Esophagus muscularis mucosa (tissue), 4 donors: ENCODE data around the gene RAB20. TPM values are rescaled to one million over a fixed set of nuclear protein-coding genes. Genes with fewer than 3 reads are reported as not detected.
"Not testable (repeated sequence)": the region's sequence is repeated elsewhere in the genome, so short reads cannot be mapped to it uniquely, and the experiment has no call there.

Source experiments
- DNase-seq: peaks from one replicate; pipeline ENCODE4 v3.0.0-alpha.2; 2017; ENCODE audit errors: extremely low spot score
- H3K27ac ChIP-seq, 4 donors: fragments of 200-600 bp; sonication (generic); replicated peaks in 1 of 4; 1 replicate in 3 of 4; 2 replicates in 1 of 4; pipeline ENCODE4 v1.5.1; 2016 to 2019; ENCODE audit warnings: mild to moderate bottlenecking in 1 of 4
- H3K27me3 ChIP-seq, 4 donors: fragments of 200-600 bp; sonication (generic); one replicate each; pipeline versions ENCODE4 v1.5.1 to v1.6.0; 2016 to 2019
- H3K36me3 ChIP-seq, 4 donors: fragments of 200-600 bp; sonication (generic); one replicate each; pipeline ENCODE4 v1.5.1; 2016 to 2019
- H3K4me1 ChIP-seq, 4 donors: fragments of 200-600 bp; sonication (generic); one replicate each; pipeline ENCODE4 v1.5.1; 2016 to 2019
- H3K4me3 ChIP-seq, 4 donors: fragments of 200-600 bp; sonication (generic); 1 replicate in 2 of 4; 2 replicates in 2 of 4; pipeline ENCODE4 v1.5.1; 2016 to 2019; ENCODE audit warnings: mild to moderate bottlenecking in 4 of 4, moderate library complexity in 1 of 4
- H3K9me3 ChIP-seq, 4 donors: fragments of 200-600 bp; sonication (generic); 1 replicate in 3 of 4; 2 replicates in 1 of 4; pipeline ENCODE4 v1.5.1; 2016 to 2019
- EP300 ChIP-seq: sonication (generic); formaldehyde crosslinking; IDR thresholded peaks from one replicate; pipeline ENCODE4 v1.6.1; 2017; ENCODE audit warnings: antibody characterized with exemption
- POLR2A ChIP-seq: fragments of 450-650 bp; IDR thresholded peaks from one replicate; pipeline ENCODE4 v1.6.1; 2017; ENCODE audit warnings: antibody characterized with exemption, moderate library complexity, mild to moderate bottlenecking, low read depth
- POLR2AphosphoS5 ChIP-seq, 2 donors: sonication (generic); formaldehyde crosslinking; IDR thresholded peaks; one replicate each; pipeline ENCODE4 v1.6.1; 2017; ENCODE audit warnings: antibody characterized with exemption in 2 of 2
- WGBS: methylation state at CpG from one replicate; pipeline ENCODE4 v1.1.5; 2018; 5-methylcytosine and 5-hydroxymethylcytosine counted together
- intact Hi-C: fragments of 100-400 bp; cut with DNase I; formaldehyde crosslinking; loops from one replicate; pipeline ENCODE4 v1.15.1; 2023
- total RNA-seq, 4 donors: library from RNA; depleted of rRNA; stranded (reverse); fragments of >200 nt; gene quantifications; one replicate each; pipeline versions ENCODE4 v1.1.0 to v1.2.1, GENCODE V29; 2016
- TF ChIP-seq, protein P1 (sequence below), 3 experiments: fragments of 200-600 bp in 2 of 3; fragments of 450-650 bp in 1 of 3; sonication (generic) in 2 of 3; IDR thresholded peaks; one replicate each; pipeline ENCODE4 v1.5.1; 2017 to 2019; ENCODE audit warnings: antibody characterized with exemption in 3 of 3, mild to moderate bottlenecking in 2 of 3, moderate library complexity in 1 of 3

Gene RAB20
- total RNA-seq, 4 donors from 2014 or later: 10.9 to 40.6 (median 15.4) TPM

DNA sequence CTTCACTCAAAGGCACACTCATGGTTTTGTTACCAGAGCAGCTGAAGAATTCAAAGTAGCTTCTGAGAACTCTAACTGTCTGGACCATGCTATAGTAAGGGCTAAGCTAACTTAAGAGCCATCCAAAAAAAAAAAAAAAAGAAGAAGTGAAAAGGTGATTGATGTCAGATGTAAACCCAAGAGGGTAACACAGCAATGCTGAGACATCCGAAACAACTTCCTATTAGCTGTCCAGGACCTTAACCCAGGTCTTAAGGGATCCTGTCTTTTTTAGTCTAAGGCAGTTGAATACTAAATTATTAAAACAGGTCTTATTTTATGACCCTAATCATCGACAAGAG lies 11.2 kb upstream of the RAB20 start:
- Histone ChIP-seq H3K4me3 (no peak overlapping the region), H3K4me1 (peaks cover 0 to 5% (median 0%) of the 10 kb centered on the region in 4 donors), H3K9me3 (no peaks in the 10 kb centered on the region), H3K36me3 (no peaks in the 10 kb centered on the region), H3K27ac (no peak overlapping the region), H3K27me3 (peaks cover 0 to 32% (median 2%) of the 10 kb centered on the region in 4 donors)
- no peak for TF ChIP-seq POLR2AphosphoS5 (IDR thresholded peaks at IDR 0.05)
- no peak for TF ChIP-seq POLR2A
- no peak for TF ChIP-seq EP300
- TF ChIP-seq, protein P1, sequence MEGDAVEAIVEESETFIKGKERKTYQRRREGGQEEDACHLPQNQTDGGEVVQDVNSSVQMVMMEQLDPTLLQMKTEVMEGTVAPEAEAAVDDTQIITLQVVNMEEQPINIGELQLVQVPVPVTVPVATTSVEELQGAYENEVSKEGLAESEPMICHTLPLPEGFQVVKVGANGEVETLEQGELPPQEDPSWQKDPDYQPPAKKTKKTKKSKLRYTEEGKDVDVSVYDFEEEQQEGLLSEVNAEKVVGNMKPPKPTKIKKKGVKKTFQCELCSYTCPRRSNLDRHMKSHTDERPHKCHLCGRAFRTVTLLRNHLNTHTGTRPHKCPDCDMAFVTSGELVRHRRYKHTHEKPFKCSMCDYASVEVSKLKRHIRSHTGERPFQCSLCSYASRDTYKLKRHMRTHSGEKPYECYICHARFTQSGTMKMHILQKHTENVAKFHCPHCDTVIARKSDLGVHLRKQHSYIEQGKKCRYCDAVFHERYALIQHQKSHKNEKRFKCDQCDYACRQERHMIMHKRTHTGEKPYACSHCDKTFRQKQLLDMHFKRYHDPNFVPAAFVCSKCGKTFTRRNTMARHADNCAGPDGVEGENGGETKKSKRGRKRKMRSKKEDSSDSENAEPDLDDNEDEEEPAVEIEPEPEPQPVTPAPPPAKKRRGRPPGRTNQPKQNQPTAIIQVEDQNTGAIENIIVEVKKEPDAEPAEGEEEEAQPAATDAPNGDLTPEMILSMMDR (IDR thresholded peaks at IDR 0.05): no peak
- 73% methylated on average over 2 of the region's 2 CpGs for WGBS
- no peak for DNase-seq
- intact Hi-C loops: no loop called here

DNA sequence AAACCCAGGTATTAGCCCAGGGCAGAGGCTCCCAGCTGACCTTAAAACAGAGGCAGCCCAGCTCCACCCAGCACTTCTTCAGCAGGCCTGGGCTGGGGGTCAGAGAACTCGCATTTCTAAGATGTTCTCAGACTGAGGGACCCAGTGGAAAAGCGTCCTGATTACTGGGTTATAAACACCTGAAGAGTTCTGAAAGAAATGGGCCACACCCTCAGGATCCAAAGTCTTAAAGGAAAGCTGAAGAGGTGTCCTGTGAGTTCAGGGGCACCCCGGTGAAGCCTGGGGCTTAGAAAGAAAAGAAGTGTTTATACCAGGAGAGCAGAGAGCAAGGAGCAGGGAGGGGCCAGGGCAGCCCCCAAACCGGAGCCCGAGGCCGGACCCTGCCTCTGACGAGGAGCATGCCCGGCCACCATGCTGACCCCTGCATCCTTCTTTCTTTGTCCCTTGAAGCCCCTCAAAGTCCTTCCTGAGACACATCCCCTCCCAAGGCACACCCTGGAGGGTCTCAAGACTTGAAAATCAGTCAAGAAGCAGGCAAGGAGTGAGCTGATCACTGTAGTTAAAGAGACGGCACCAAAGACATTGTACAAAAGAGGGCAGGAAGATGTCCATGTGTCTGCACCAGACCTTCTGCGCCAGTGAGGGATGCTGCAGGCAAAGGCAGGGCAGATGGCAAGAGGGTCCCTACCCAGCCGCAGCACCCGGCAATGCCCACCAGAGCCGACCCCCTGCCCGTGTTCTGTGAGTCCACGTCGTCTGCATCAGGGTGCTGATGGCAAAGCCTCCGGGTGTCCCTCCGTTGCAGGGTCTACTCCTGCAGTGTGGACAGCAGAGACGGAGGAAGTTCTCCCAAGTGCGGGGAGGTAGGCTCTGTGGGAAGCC lies 10.6 kb upstream of the RAB20 start:
- Histone ChIP-seq H3K36me3 (no peaks in the 10 kb centered on the region), H3K4me1 (peaks cover 0 to 5% (median 0%) of the 10 kb centered on the region in 4 donors), H3K9me3 (no peaks in the 10 kb centered on the region), H3K27ac (no peak overlapping the region), H3K27me3 (peaks cover 0 to 32% (median 2%) of the 10 kb centered on the region in 4 donors), H3K4me3 (no peak overlapping the region)
- DNase-seq: no peak
- intact Hi-C loops: no loop called here
- TF ChIP-seq, protein P1 (IDR thresholded peaks at IDR 0.05): no peak
- TF ChIP-seq EP300 (no peak), POLR2AphosphoS5 (IDR thresholded peaks at IDR 0.05) (no peak), POLR2A (no peak)
- WGBS: 87% methylated on average over 20 of the region's 20 CpGs

DNA sequence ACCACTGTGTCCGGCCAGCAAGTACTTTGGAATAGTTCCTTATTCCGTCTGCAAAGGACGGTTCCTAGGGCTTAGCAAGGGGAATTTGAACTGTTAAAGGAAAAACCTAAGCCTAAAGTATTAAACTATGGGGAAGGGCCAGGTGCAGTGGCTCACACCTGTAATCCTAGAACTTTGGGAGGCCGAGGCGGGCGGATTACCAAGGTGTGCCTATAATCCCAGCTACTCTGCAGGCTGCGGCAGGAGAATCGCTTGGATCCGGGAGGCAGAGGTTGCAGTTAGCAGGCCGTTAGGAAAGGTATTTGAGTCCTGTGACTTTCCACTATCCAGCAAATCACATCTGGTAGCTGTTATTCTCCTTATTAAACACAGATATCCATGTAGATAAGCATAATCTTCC lies 9.4 kb upstream of the RAB20 start:
- Histone ChIP-seq H3K27ac (no peak overlapping the region), H3K4me3 (no peak overlapping the region), H3K36me3 (no peaks in the 10 kb centered on the region), H3K4me1 (peaks cover 0 to 5% (median 0%) of the 10 kb centered on the region in 4 donors), H3K9me3 (no peaks in the 10 kb centered on the region), H3K27me3 (peaks cover 0 to 26% (median 2%) of the 10 kb centered on the region in 4 donors)
- TF ChIP-seq POLR2A: no peak
- TF ChIP-seq, protein P1 (IDR thresholded peaks at IDR 0.05): no peak
- TF ChIP-seq POLR2AphosphoS5 (IDR thresholded peaks at IDR 0.05): no peak
- no peak for TF ChIP-seq EP300
- no peak for DNase-seq
- 83% methylated on average over 10 of the region's 10 CpGs for WGBS
- intact Hi-C loops: no loop called here

DNA sequence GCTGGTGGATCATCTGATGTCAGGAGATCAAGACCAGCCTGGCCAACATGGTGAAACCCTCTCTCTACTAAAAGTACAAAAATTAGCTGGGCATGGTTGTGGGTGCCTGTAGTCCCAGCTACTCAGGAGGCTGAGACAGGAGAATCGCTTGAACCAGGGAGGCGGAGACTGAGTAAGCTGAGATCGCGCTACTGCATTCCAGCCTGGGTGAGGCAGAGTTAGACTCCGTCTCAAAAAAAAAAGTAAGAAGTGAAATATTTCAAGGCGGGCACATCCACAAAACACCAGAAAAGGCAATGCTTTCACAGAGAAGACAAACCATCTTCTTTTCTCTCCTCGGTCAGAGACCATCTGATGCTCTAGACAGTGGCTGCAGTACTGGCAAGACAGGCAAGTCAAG lies 8.4 kb upstream of the RAB20 start:
- H3K36me3 ChIP-seq, H3K27ac ChIP-seq, intact Hi-C loops, H3K9me3 ChIP-seq, H3K4me1 ChIP-seq, H3K4me3 ChIP-seq, DNase-seq: not testable (repeated sequence)
- peaks cover 0 to 21% (median 2%) of the 10 kb centered on the region in 4 donors for H3K27me3 ChIP-seq
- WGBS: 67% methylated on average over 7 of the region's 7 CpGs

DNA sequence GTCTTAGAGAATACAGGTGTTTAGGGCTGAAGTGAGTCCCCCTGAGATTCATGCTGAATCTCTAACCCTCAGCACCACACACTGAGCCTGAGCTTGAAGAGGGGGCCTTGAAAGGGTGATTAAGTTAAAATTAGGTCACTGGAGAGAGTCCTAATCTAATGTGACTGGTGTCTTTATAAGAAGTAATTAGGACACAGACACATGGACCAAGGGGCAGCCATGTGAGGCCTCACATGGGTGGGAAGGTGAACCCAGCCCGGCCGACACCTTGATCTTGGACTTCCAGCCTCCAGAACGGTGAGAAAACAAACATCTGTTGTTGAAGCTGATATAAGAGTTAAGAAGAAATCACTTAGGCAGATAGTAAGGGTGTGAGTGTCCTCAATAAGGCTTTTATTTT lies 7.1 kb upstream of the RAB20 start:
- WGBS: 90% methylated on average over 3 of the region's 3 CpGs
- no peak for DNase-seq
- no peaks in the 10 kb centered on the region for H3K9me3 ChIP-seq
- H3K4me1 ChIP-seq: peaks cover 0 to under 1% (median 0%) of the 10 kb centered on the region in 4 donors
- H3K4me3 ChIP-seq: no peak overlapping the region
- H3K36me3 ChIP-seq: no peaks in the 10 kb centered on the region
- H3K27me3 ChIP-seq: peaks cover 0 to 21% (median 2%) of the 10 kb centered on the region in 4 donors
- TF ChIP-seq, protein P1 (IDR thresholded peaks at IDR 0.05): no peak
- no peak for TF ChIP-seq POLR2A
- TF ChIP-seq POLR2AphosphoS5 (IDR thresholded peaks at IDR 0.05): no peak
- TF ChIP-seq EP300: no peak
- intact Hi-C loops: no loop called here
- H3K27ac ChIP-seq: no peak overlapping the region
